ENCODE data around the gene B4GALNT2.

The B4GALNT2 gene

DNA sequence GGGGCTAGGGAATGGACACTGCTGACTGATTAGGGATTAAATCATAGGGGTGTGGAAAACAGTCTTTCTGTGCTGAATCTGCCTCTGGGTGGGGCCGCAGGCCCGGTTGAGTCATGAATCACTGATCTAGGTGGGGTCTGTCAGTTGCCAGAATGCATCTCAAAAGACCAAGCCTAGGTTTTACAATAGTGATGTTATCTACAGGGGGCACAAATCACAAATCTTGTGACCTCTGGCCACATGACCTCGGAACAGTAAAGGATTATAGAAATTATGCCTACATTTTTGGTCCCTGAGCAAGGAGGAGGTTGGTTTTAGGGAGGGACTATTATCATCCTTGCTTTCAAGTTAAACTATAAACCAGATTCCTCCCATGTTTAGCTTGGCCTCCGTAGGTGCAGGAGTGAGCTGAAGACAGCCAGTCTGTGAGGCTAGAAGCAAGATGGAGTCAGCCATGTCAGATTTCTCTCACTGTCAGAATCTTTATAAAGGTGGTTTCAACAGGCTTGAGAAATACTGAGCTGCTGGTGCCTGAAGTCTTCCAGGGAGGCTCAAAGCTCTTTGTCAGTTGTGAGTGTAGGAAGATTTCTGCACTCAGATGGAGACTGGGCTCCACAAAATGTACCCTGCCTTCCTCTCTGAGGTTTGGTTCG is 64.9 kb downstream of the B4GALNT2 start:
- TF ChIP-seq, protein P1, sequence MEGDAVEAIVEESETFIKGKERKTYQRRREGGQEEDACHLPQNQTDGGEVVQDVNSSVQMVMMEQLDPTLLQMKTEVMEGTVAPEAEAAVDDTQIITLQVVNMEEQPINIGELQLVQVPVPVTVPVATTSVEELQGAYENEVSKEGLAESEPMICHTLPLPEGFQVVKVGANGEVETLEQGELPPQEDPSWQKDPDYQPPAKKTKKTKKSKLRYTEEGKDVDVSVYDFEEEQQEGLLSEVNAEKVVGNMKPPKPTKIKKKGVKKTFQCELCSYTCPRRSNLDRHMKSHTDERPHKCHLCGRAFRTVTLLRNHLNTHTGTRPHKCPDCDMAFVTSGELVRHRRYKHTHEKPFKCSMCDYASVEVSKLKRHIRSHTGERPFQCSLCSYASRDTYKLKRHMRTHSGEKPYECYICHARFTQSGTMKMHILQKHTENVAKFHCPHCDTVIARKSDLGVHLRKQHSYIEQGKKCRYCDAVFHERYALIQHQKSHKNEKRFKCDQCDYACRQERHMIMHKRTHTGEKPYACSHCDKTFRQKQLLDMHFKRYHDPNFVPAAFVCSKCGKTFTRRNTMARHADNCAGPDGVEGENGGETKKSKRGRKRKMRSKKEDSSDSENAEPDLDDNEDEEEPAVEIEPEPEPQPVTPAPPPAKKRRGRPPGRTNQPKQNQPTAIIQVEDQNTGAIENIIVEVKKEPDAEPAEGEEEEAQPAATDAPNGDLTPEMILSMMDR (IDR thresholded peaks at IDR 0.05; ENCODE audit: low read depth, low read length, missing control alignments): no peak
- in situ Hi-C loops (cut with HindIII; ENCODE audit: low pct_ligation_motif_present, low sequenced_read_pairs): no loop called here
- H3K27ac ChIP-seq: no peak overlapping the region
- H3K4me3 ChIP-seq (ENCODE audit: low read depth, low read length): no peak overlapping the region
- H3K36me3 ChIP-seq (replicated peaks): no peaks in the 10 kb centered on the region
- DNase-seq: no peak
- no peaks in the 10 kb centered on the region for H3K27me3 ChIP-seq (replicated peaks)

- Histone ChIP-seq H3K36me3 (replicated peaks) (no peaks in the 10 kb centered on the region), H3K4me3 (ENCODE audit: low read depth, low read length) (no peak overlapping the region), H3K27me3 (replicated peaks) (no peaks in the 10 kb centered on the region), H3K27ac (no peak overlapping the region)
- no peak for DNase-seq
- in situ Hi-C loops (cut with HindIII; ENCODE audit: low pct_ligation_motif_present, low sequenced_read_pairs): no loop called here
- TF ChIP-seq, protein P1 (IDR thresholded peaks at IDR 0.05; ENCODE audit: low read depth, low read length, missing control alignments): no peak
These were observed 65.6 kb downstream of the B4GALNT2 start for GRCh38 chr17:49198211-49198610.

DNA sequence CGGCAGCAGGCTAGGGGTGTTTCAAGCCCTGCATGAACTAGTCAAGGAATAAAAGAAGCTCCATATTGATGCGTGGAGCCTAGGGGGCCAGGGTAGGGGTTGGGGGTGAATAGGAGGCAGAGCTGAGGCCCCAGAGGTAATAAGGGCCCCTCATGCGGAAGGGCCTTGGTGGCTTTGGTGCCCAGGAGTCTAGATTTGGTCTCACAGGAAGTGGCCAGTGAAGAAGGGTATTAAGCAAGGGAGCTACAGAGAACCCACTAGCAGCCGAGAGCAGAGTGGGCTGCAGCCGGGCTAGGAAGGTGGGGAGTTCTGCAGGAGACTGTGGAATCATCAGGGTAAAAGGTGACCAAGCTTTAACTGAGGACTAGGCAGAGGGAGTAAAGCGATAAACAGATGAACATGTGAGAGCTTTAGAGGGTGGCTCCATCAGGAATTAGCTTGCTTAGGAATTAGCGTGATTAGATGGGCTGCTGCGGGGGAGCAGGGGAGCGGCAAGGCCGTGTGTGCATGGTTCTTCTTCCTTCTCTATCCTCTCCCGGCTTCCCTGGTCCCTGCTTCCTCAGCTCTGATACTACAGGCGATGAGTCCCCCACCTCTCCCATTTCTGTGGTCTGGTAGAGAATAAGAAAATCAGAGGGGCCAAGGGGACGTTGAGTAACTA is 68.0 kb downstream of the B4GALNT2 start:
- in situ Hi-C loops (cut with HindIII; ENCODE audit: low pct_ligation_motif_present, low sequenced_read_pairs): no loop called here
- H3K27me3 ChIP-seq (replicated peaks): no peaks in the 10 kb centered on the region
- no peak overlapping the region for H3K4me3 ChIP-seq (ENCODE audit: low read depth, low read length)
- H3K27ac ChIP-seq: no peak overlapping the region
- H3K36me3 ChIP-seq (replicated peaks): no peaks in the 10 kb centered on the region
- DNase-seq: no peak
- TF ChIP-seq, protein P1 (IDR thresholded peaks at IDR 0.05; ENCODE audit: low read depth, low read length, missing control alignments): no peak

GRCh38 chr17:49201481-49201927 is 68.9 kb downstream of the B4GALNT2 start:
- no peak overlapping the region for H3K4me3 ChIP-seq (ENCODE audit: low read depth, low read length)
- DNase-seq: peak; percentile 25
- H3K36me3 ChIP-seq (replicated peaks): no peaks in the 10 kb centered on the region
- in situ Hi-C loops (cut with HindIII; ENCODE audit: low pct_ligation_motif_present, low sequenced_read_pairs): no loop called here
- no peak overlapping the region for H3K27ac ChIP-seq
- TF ChIP-seq, protein P1 (IDR thresholded peaks at IDR 0.05; ENCODE audit: low read depth, low read length, missing control alignments): no peak
- H3K27me3 ChIP-seq (replicated peaks): no peaks in the 10 kb centered on the region

DNA sequence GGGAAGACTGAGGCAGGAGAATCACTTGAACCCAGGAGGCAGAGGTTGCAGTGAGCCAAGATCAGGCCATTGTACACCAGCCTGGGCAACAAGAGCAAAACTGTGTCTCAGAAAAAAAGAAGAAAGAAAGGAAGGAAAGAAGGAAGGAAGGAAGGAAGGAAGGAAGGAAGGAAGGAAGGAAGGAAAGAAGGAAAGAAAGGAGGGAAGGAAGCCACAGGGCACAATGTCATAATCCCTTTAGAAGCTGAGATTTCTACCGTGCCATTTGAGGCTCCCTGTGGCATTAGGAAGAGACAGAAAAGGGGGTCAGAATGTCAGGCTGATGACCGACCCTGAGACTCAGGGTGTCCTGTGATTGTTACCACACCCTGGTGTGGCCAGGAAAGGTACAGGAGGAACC is 71.2 kb downstream of the B4GALNT2 start:
- H3K27me3 ChIP-seq (replicated peaks): no peaks in the 10 kb centered on the region
- in situ Hi-C loops (cut with HindIII; ENCODE audit: low pct_ligation_motif_present, low sequenced_read_pairs): no loop called here
- no peaks in the 10 kb centered on the region for H3K36me3 ChIP-seq (replicated peaks)
- no peak for DNase-seq
- TF ChIP-seq, protein P1 (IDR thresholded peaks at IDR 0.05; ENCODE audit: low read depth, low read length, missing control alignments): no peak
- no peak overlapping the region for H3K4me3 ChIP-seq (ENCODE audit: low read depth, low read length)
- no peak overlapping the region for H3K27ac ChIP-seq

Measured in brain microvascular endothelial cell (primary cell).